ENCODE measurements around the gene KRT15.

Gene KRT15

DNA sequence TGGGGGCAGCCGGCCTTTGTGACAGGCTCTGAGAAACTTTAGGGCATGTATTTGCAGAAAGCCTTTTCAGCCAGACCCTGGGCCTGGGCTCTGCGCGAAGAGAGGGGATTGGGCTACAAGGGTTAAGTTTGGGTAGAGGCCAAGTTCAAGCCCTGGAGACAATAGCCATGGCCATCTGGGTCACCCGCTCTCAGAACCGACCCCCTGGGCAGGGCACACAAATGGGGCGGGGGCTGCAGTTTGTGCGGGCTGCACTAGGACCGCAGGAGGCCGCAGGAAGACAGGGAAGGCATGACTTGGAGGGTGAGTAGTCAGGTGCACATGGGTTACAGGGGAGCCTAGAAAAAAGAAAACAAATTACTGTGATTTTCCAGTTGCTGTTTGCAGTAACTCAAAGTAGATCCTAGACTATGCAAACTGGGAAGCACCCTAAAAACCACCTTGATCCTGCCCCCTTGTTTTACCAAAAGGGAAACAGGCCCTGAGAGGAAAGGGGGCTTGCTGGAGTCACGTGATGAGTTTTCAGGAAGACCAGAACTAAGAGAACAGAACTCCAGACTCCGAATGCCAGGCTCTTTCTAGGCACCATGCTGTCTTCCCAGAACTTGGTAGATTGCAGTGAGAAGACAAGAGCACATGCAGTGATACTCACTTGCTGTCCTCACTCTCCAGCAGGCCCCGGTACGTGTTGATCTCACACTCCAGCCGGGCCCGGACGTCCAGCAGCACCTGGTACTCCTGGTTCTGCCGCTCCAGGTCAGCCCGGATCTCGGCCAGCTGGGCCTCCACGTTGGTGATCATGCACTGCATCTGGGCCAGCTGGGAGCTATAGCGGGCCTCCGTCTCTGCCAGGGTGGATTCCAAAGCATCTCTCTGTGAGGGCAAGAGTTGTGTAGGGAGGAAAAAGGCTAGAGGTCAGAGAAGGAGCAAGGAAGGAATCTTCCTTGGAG is 41.5 kb downstream of the KRT15 start:
- no peak for DNase-seq

GRCh38 chr17:41475421-41475820 is 43.3 kb downstream of the KRT15 start:
- DNase-seq: no peak

GRCh38 chr17:41474863-41475262 is 43.8 kb downstream of the KRT15 start:
- no peak for DNase-seq

DNA sequence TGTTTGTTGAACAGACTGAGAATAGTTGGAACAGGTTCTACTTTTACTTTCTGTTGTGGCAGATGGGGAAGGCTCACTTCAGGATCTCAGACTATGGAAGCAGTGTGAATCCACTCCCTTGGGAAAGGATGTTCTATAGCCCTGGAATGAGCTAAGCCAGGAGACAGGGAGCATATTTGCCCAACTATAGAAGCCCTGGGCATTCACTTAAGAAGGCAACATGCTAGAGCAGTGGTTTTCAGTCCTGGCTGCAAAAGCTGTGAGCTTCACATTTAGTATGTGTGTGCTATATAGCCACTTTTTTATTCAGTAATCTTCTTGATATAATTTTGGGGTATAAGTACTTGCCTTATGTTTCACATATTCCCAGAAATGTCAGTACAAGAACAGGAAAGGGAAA is 50.3 kb downstream of the KRT15 start:
- no peak for DNase-seq

DNA sequence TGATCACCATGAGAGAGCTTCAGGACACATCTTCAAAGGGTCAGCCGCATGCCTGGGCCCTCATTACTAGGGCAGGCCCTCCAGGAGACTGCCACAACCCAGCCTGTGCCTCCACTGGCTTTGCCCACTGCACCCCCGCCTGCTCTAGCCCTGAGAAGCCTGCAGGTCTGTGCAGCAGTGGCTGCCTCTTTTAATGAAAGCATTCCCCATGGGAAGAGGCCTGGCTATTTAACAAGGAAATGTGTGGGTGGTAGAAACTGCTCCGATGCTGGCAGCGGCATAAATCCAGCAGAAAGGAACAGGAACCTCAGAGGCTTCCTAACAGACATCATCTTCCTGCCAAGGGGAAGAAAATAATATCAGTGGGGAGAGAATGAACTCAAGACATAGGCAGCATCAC is 51.1 kb downstream of the KRT15 start:
- DNase-seq: no peak

GRCh38 chr17:41466988-41467387 is 51.7 kb downstream of the KRT15 start, which contains the start of gene KRT32:
TSS of gene KRT32 (minus strand) at chr17:41467386. CDS start at chr17:41467325, 61 bp downstream.
- DNase-seq: no peak

GRCh38 chr17:41464682-41465081 is 54.0 kb downstream of the KRT15 start:
- no peak for DNase-seq

DNA sequence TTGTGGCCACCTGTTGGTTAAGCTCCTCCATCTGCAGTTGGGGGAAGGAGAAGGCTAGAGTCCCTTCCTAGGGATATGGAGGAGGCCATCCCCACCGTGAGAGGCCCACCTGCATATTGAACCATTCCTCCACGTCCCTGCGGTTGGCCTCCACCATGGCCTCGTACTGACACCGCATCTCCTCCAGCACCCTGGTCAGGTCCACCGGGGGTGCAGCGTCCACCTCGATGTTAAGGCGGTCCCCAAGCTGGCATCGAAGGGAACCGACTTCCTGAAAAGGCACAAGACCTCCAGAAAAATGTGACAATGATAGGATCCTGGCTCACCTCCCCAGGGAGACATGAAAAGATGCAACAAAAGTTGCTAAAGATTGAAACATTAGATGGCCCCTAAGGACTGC is 54.5 kb downstream of the KRT15 start:
- DNase-seq: no peak

- no peak for DNase-seq
Observed at GRCh38 chr17:41463746-41464145, 54.9 kb downstream of the KRT15 start.

All from GOT3 (cell line).